SH-SY5Y (cell line): Measurements from ENCODE around the gene NHS.

Experiments used
- GATA2 ChIP-seq: IDR thresholded peaks from 2 replicates; pipeline ENCODE4 v1.6.1; 2011; ENCODE audit warnings: mild to moderate bottlenecking, low read depth, low read length
- GATA3 ChIP-seq: IDR thresholded peaks from 2 replicates; pipeline ENCODE4 v1.6.1; 2011; ENCODE audit warnings: low read depth, mild to moderate bottlenecking, low read length, moderate library complexity

- TF ChIP-seq GATA3 = no peak
- TF ChIP-seq GATA2 = no peak
Measured at GRCh38 chrX:17655211-17656034, 280.4 kb downstream of the NHS start.
